ENCODE data around the gene C11orf16.
A peak's percentile ranks its signal among the peaks of the same experiment; 100 is the strongest.

Gene C11orf16

GRCh38 chr11:8871171-8871775 is 61.5 kb downstream of the C11orf16 start:
- Histone ChIP-seq H3K4me1 (ENCODE audit: control insufficient read depth, insufficient read depth, low read length) (peaks cover 7% of the 10 kb centered on the region), H3K36me3 (ENCODE audit: control insufficient read depth, insufficient read depth, low read length) (no peaks in the 10 kb centered on the region), H3K27me3 (ENCODE audit: control insufficient read depth, insufficient read depth, low read length) (no peaks in the 10 kb centered on the region), H3K9me3 (ENCODE audit: control insufficient read depth, low read length) (no peaks in the 10 kb centered on the region), H3K4me3 (ENCODE audit: low read length) (peak overlapping the region; percentile 44), H3K9ac (ENCODE audit: low read length) (peak overlapping the region; percentile 73)

GRCh38 chr11:8870411-8871170 is 62.2 kb downstream of the C11orf16 start:
- peaks cover 8% of the 10 kb centered on the region for H3K4me1 ChIP-seq (ENCODE audit: control insufficient read depth, insufficient read depth, low read length)
- no peaks in the 10 kb centered on the region for H3K27me3 ChIP-seq (ENCODE audit: control insufficient read depth, insufficient read depth, low read length)
- H3K4me3 ChIP-seq (ENCODE audit: low read length), result peak overlapping the region; percentile 44
- H3K9ac ChIP-seq (ENCODE audit: low read length), result peak overlapping the region; percentile 73
- no peaks in the 10 kb centered on the region for H3K9me3 ChIP-seq (ENCODE audit: control insufficient read depth, low read length)
- no peaks in the 10 kb centered on the region for H3K36me3 ChIP-seq (ENCODE audit: control insufficient read depth, insufficient read depth, low read length)
